GM18858 (cell line): ENCODE measurements around the gene RBFOX2.
"Not testable (repeated sequence)": the region's sequence is repeated elsewhere in the genome, so short reads cannot be mapped to it uniquely, and the experiment has no call there.

Experiments used
- ATAC-seq: cut with Tn5 transposase; IDR thresholded peaks from one replicate; pipeline ENCODE4 v1.9.1; 2021; ENCODE audit not compliant: unreplicated experiment

RBFOX2 gene

DNA sequence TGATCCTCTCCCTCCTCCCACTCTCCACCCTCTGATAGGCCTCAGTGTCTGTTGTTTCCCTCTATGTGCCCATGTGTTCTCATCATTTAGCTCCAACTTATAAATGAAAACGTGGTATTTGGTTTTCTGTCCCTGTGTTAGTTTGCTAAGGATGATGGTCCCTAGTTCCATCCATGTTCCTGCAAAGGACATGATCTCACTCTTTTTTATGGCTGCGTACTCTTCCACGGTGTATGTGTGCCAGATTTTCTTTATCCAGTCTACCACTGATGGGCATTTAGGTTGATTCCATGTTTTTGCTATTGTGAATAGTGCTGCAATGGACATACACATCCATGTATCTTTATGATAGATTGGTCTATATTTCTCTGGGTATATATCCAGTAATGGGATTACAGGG lies 15.9 kb upstream of the RBFOX2 start:
- not testable (repeated sequence) for ATAC-seq

GRCh38 chr22:36042240-36042639 lies 13.6 kb upstream of the RBFOX2 start:
- ATAC-seq, result no peak

DNA sequence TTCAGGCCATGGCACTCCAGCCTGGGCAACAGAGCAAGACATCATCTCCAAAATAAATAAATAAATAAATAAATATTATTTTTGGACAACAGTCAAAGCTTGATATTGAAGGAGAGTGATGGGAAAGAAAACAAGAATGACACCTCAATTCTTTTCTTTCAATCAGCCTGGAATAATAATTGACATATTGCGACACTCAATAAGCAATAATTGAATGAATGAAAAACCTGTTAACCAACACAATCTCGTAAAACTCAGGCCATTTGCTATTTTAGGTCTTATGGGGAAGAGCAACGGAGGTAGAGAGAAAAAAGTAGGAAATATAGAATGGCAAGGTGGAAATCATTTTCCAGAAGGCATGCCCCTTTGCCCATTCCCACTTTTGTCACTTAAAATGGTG lies 10.5 kb upstream of the RBFOX2 start:
- ATAC-seq, result no peak

DNA sequence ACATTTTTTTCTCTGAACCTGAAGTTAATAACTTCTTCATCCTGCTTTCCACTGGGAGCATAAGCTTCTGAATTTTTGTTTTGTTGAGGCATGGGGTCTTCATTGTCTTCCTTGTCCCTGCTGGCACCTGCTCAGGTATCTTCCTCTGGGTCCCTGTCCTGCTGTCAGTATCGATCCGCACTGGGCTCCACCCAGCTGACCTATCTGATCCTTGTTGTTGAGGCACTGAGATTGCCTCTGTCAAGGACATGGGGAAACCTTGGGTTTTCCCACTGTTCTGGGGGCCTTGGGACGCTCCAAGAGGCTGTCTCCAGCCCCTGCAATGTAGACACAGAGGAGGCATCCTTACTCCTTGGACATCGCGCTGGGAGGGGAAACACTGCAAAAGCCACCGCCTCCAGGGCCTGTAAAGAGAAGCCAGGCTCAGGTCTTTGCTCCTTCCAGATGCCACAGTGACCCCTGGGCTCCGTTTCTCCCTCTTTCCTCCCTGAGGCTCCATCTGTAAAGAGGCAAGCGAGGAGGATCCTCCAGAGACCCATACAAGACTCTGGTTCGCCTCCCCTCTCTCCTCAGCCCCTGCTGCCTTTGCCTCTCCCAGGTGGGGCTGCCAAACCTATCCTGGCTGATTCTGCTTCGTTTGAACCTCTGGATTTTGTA lies 8.6 kb upstream of the RBFOX2 start:
- ATAC-seq, result no peak

DNA sequence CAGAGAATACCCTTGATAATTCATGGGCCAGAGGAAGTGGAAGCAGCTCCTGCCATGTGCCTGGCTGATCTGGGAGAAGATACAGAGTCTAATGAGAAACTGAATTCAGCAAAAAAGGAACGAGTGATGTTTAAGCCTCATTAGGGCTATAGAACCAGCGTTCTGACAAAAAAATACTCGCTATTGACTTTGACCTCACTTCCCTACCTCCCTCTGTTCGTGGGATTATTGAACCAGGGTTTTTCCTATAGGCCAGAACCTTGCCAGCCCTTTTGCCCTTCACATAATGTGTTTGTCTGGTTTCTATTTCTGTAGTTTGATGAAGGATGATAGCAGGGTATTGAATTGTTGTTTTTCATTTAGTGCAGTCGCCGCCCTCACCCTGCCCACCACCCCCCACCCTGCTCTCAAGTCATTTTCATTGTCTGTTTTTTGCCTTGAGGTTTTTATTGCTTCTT lies 7.6 kb upstream of the RBFOX2 start:
- no peak for ATAC-seq

GRCh38 chr22:36032611-36033010 lies 4.0 kb upstream of the RBFOX2 start:
- ATAC-seq, result no peak

DNA sequence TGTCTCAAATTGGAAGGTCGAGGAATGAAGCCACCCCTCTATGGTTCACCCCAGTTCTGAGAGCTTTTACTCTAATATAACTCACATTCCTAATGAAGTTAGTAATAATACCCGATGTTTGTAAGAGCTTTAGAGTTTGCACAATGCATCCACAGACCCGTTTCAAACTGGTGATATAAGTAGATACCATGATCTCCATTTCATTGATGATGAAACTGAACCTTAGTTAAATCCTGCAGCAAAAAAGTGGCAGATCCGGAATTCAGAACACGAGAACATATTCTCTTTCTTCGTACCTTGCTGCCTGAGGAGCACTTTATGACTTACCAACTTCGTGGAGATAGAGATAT lies 757 bp upstream of the RBFOX2 start:
- ATAC-seq, result no peak

DNA sequence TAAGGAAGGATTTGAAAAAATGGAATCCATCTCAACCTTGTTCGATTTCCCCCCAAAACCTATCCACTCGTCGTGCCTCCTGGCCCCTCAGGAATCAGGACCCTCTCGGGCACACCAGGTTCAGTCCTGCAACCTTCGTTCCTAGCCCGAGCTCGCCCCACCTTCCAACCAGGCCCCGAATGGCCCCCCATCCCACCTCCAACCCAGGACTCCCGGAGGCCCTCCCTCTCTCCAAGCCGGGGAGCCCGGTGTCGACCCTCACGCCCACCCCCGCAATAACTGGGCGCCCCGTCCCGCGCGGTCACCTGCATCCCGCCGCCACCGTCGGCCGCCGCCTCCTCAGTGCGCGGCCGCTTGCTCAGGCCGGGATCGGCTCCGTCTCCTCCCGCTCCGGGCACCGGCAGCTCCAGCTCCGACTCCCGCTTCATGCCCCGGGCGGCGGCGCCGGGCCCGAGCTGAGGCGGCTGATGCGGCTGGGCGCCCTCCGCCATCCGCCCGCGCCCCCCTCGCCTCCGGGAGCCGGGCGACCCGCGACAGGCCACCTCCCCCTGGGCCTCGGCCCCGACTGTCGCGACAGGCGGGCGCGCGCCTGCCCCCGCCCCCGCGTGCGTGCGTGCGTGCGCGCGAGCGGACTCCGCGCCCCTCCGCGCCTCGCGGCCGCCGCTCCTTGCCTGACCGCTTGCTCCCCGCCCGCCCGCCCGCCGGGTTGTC lies 534 bp downstream of the RBFOX2 start:
- no peak for ATAC-seq

DNA sequence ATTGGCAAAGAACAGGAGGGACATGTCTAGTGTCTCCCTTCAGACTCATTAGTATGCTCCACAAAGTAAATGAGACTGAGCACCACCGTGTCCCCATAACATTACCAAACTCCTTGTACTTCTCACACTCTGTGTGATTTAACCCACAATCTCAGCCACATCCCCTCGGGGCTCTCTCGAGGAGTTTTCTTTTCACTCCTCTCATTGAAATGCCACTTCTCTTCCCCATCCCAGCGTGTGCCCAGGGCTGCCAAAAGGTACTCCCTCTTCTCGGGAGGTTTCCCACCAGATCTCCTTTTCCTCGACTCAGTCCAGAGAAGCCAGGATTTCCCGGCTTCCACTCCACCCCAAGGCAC lies 1.1 kb downstream of the RBFOX2 start:
- no peak for ATAC-seq

- no peak for ATAC-seq
Observed at GRCh38 chr22:36026741-36027140, 1.9 kb downstream of the RBFOX2 start.

DNA sequence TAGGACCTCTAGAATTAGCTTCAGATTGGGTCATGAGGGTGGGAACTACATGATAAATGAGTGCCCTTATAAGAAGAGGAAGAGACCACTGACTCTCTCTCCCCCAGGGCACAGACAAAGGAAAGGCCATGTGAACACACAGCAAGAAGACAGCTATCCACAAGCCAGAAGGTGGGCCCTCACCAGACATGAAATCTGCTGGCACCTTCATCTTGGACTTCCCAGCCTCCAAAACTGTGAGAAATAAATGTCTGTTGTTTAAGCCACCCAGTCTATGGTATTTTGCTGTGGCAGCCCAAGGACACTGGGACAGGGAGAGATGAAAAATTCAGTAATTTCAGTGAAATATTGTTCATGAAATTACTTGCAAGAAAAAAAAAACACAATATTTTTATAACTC lies 5.9 kb downstream of the RBFOX2 start:
- no peak for ATAC-seq

DNA sequence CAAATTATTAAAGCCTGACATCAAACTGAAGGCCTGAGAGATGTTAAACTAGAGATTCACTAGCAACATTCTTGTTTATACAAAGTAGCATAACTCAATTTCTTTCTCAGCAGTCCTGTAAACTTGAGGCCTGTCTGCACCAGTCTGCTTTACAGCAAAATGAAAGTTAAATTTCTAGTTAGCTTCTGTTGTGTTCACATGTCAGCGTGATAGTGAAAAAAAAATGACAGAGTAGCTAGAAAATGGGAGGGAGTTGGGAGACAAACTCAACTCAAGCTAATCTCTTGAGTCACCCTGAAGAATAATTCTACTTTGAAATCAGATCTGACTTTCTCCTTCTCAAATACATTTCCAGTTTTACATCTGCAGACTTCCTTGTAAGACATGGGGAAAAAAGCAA lies 6.5 kb downstream of the RBFOX2 start:
- ATAC-seq, result no peak

- no peak for ATAC-seq
Observed at GRCh38 chr22:36021606-36022153, 6.9 kb downstream of the RBFOX2 start.

DNA sequence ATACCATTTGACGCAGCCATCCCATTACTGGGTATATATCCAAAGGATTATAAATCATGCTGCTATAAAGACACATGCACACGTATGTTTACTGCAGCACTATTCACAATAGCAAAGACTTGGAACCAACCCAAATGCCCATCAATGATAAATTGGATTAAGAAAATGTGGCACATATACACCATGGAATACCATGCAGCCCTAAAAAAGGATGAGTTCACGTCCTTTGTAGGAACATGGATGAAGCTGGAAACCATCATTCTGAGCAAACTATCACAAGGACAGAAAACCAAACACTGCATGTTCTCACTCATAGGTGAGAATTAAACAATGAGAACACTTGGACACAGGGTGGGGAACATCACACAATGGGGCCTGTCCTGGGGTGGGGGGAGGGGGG lies 7.8 kb downstream of the RBFOX2 start:
- ATAC-seq, result not testable (repeated sequence)

GRCh38 chr22:36017651-36018091 lies 11.0 kb downstream of the RBFOX2 start:
- ATAC-seq, result no peak

- ATAC-seq, result no peak
Observed at GRCh38 chr22:36016684-36017083, 11.9 kb downstream of the RBFOX2 start.

- no peak for ATAC-seq
Observed at GRCh38 chr22:36015811-36016529, 12.7 kb downstream of the RBFOX2 start.

- ATAC-seq, result no peak
Observed at GRCh38 chr22:36015155-36015810, 13.3 kb downstream of the RBFOX2 start.

DNA sequence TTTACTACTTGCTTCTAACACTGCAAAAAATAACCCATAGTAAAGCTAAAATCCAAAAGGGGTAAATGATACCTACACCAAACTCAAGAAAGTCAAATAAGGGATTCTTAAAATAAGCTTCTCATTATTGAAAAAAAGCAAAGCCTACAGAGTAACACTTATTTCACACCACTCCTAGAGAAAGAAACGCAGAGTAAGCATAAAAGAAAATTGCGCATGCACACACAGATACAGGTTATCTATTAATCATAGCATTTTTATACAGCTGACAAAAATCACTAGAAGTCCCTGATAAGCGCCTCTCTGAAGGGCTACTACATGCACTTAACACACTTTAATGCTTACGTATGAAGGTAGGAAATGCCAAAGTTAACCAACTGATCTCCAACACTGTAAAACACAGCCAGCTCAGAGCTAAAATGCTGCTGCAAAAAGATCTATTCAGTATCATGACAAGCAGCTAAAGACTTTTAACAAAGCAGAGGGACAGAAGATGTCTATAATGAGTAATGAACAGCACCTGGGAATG lies 14.0 kb downstream of the RBFOX2 start:
- no peak for ATAC-seq

DNA sequence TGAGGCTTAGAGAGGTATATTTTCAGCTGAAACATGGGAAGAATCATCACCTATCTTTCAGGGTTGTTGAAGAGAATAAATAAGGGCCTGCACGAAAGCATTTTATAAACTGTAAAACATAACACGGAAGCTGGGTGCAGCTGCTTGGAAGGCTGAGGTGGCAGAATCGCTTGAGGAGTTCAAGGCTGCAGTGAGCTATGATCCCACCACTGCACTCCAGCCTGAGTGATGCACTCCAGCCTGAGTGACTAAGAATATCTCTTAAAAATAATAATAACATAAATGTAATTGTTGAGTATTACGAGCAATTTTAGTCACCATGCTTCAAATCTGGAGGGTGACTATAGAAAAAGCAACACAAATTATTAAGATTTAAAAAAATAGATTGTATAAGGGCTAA lies 16.3 kb downstream of the RBFOX2 start:
- no peak for ATAC-seq

DNA sequence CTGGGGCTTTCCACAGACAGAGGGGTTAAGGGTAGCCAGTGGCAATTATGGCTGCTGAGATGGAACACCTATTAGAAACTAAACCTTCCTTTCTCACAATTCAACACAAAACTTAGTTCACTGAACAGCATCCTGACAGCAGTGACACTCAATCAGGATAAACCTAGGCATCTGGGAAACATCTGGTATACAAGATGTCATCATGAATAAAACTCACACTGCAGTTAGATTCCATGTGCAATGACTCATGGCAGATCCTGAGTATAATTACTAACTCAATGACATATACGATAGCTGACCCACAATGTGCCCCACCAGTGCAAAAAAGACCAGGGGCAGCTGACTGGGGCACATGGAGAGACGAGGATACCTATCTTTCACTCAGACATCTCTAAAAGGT lies 17.7 kb downstream of the RBFOX2 start:
- no peak for ATAC-seq
